Body of pancreas (tissue), 4 donors: Measurements from ENCODE around the gene GIPC2. TPM values are rescaled to one million over a fixed set of nuclear protein-coding genes. Genes with fewer than 3 reads are reported as not detected.

Experiments
- ATAC-seq: fragments of 150-250 bp; one replicate; pipeline ENCODE4 v1.9.1; 2016
- DNase-seq, 4 donors: peaks; one replicate each; pipeline ENCODE4 v3.0.0-alpha.2; 2019
- H3K27ac ChIP-seq, 4 donors: fragments of 200-600 bp; sonication (generic); 1 replicate in 3 of 4; 2 replicates in 1 of 4; pipeline versions ENCODE4 v1.5.1 to v1.6.1; 2016 to 2019; ENCODE audit warnings: mild to moderate bottlenecking in 1 of 4, mixed read lengths in 1 of 4, moderate library complexity in 1 of 4
- H3K27me3 ChIP-seq, 2 donors: fragments of 200-600 bp; sonication (generic); one replicate each; pipeline ENCODE4 v1.6.0; 2016; ENCODE audit warnings: mild to moderate bottlenecking in 1 of 2
- H3K36me3 ChIP-seq, 2 donors: fragments of 200-600 bp; sonication (generic); replicated peaks in 1 of 2; 2 replicates each; pipeline ENCODE4 v1.5.1; 2016; ENCODE audit warnings: low read depth in 2 of 2; ENCODE audit not compliant: insufficient read depth in 1 of 2
- H3K4me1 ChIP-seq: fragments of 200-600 bp; sonication (generic); one replicate; pipeline ENCODE4 v1.6.0; 2016
- H3K4me3 ChIP-seq, 2 donors: fragments of 200-600 bp; sonication (generic); 1 replicate in 1 of 2; 2 replicates in 1 of 2; pipeline ENCODE4 v1.5.1; 2016 to 2019
- H3K9me3 ChIP-seq, 3 donors: fragments of 200-600 bp; sonication (generic); 1 replicate in 2 of 3; 2 replicates in 1 of 3; pipeline ENCODE4 v1.5.1; 2016
- CTCF ChIP-seq, 7 experiments: fragments of 450-650 bp in 4 of 7; fragments of 200-600 bp in 3 of 7; sonication (generic) in 3 of 7; IDR thresholded peaks; one replicate each; pipeline ENCODE4 v1.5.1; 2016 to 2019; ENCODE audit warnings: antibody characterized with exemption in 7 of 7
- POLR2A ChIP-seq, 3 donors: fragments of 450-650 bp; IDR thresholded peaks; one replicate each; pipeline ENCODE4 v1.6.1; 2016; ENCODE audit warnings: antibody characterized with exemption in 3 of 3, mild to moderate bottlenecking in 2 of 3
- WGBS, 2 donors: methylation state at CpG; one replicate each; pipeline ENCODE4 v1.1.5; 2017; 5-methylcytosine and 5-hydroxymethylcytosine counted together
- intact Hi-C: fragments of 100-400 bp; cut with DNase I; formaldehyde crosslinking; loops from one replicate; pipeline ENCODE4 v1.15.1; 2023
- total RNA-seq, 2 donors: library from RNA; depleted of rRNA; stranded (reverse); fragments of >200 nt; gene quantifications; one replicate each; pipeline ENCODE4 v1.1.0, GENCODE V29; 2016

GIPC2 gene
- total RNA-seq, 2 donors from 2014 or later: 19.2 to 20.1 TPM

GRCh38 chr1:78092643-78093042, 46.9 kb downstream of the GIPC2 start:
- intact Hi-C loops: no loop called here
- no peak for TF ChIP-seq CTCF (IDR thresholded peaks at IDR 0.05)
- TF ChIP-seq POLR2A (IDR thresholded peaks at IDR 0.05): no peak
- WGBS, 2 donors: 92 to 94% methylated on average over 1 of the region's 1 CpG
- H3K36me3 ChIP-seq: no peaks in the 10 kb centered on the region
- H3K27ac ChIP-seq: no peak overlapping the region
- H3K4me1 ChIP-seq: peaks cover 7% of the 10 kb centered on the region
- DNase-seq: no peak
- no peak for ATAC-seq
- H3K4me3 ChIP-seq: no peak overlapping the region
- no peaks in the 10 kb centered on the region for H3K27me3 ChIP-seq
- no peaks in the 10 kb centered on the region for H3K9me3 ChIP-seq

GRCh38 chr1:78093560-78093959, 47.8 kb downstream of the GIPC2 start:
- ATAC-seq (no peak), DNase-seq (no peak)
- no peaks in the 10 kb centered on the region for H3K9me3 ChIP-seq
- 97 to 100% methylated on average over 1 of the region's 1 CpG for WGBS, 2 donors
- H3K27me3 ChIP-seq: no peaks in the 10 kb centered on the region
- H3K36me3 ChIP-seq: no peaks in the 10 kb centered on the region
- peaks cover 7% of the 10 kb centered on the region for H3K4me1 ChIP-seq
- no peak overlapping the region for H3K27ac ChIP-seq
- TF ChIP-seq POLR2A (IDR thresholded peaks at IDR 0.05): no peak
- TF ChIP-seq CTCF (IDR thresholded peaks at IDR 0.05): no peak
- intact Hi-C loops: no loop called here
- no peak overlapping the region for H3K4me3 ChIP-seq

- Histone ChIP-seq H3K4me1 (peaks cover 7% of the 10 kb centered on the region), H3K27me3 (no peaks in the 10 kb centered on the region), H3K9me3 (no peaks in the 10 kb centered on the region), H3K27ac (no peak overlapping the region), H3K4me3 (no peak overlapping the region), H3K36me3 (no peaks in the 10 kb centered on the region)
- DNase-seq (no peak), ATAC-seq (no peak)
- TF ChIP-seq POLR2A (IDR thresholded peaks at IDR 0.05) (no peak), CTCF (IDR thresholded peaks at IDR 0.05) (no peak)
- intact Hi-C loops: no loop called here
- WGBS, 2 donors: 91 to 97% methylated on average over 1 of the region's 1 CpG
These were observed 48.9 kb downstream of the GIPC2 start for GRCh38 chr1:78094639-78095038.

- no peak for TF ChIP-seq POLR2A (IDR thresholded peaks at IDR 0.05)
- TF ChIP-seq CTCF (IDR thresholded peaks at IDR 0.05): no peak
- H3K27ac ChIP-seq: no peak overlapping the region
These were observed 49.8 kb downstream of the GIPC2 start for GRCh38 chr1:78095593-78095992.

GRCh38 chr1:78096017-78096416, 50.3 kb downstream of the GIPC2 start:
- ATAC-seq: no peak
- intact Hi-C loops: no loop called here

More at GRCh38 chr1:78095593-78095992, 49.8 kb downstream of the GIPC2 start:
- Histone ChIP-seq H3K9me3 (no peaks in the 10 kb centered on the region), H3K4me1 (peaks cover 7% of the 10 kb centered on the region), H3K4me3 (no peak overlapping the region), H3K36me3 (no peaks in the 10 kb centered on the region), H3K27me3 (no peaks in the 10 kb centered on the region)
- ATAC-seq: no peak
- intact Hi-C loops: no loop called here
- 90 to 93% methylated on average over 2 of the region's 2 CpGs for WGBS, 2 donors
- DNase-seq: no peak

More at GRCh38 chr1:78096017-78096416, 50.3 kb downstream of the GIPC2 start:
- TF ChIP-seq POLR2A (IDR thresholded peaks at IDR 0.05) (no peak), CTCF (IDR thresholded peaks at IDR 0.05) (no peak)
- Histone ChIP-seq H3K4me1 (peaks cover 9% of the 10 kb centered on the region), H3K27me3 (no peaks in the 10 kb centered on the region), H3K36me3 (no peaks in the 10 kb centered on the region), H3K4me3 (no peak overlapping the region), H3K9me3 (no peaks in the 10 kb centered on the region), H3K27ac (no peak overlapping the region)
- no peak for DNase-seq
